Kidney capillary endothelial cell (primary cell): Measurements from ENCODE around the gene MFAP2.
A peak's percentile ranks its signal among the peaks of the same experiment; 100 is the strongest.
"Not testable (repeated sequence)": the region's sequence is repeated elsewhere in the genome, so short reads cannot be mapped to it uniquely, and the experiment has no call there.

ENCODE experiments used
- DNase-seq: peaks from one replicate; pipeline ENCODE4 v3.0.0-alpha.2; 2018; ENCODE audit warnings: low spot score

MFAP2 gene

GRCh38 chr1:16961297-16962133 is 18.9 kb downstream of the MFAP2 start:
- DNase-seq, result no peak

GRCh38 chr1:16960560-16961296 is 19.7 kb downstream of the MFAP2 start:
- peak; percentile 72 for DNase-seq

- no peak for DNase-seq
Observed at GRCh38 chr1:16958475-16958874, 21.9 kb downstream of the MFAP2 start.

GRCh38 chr1:16957731-16958130 is 22.7 kb downstream of the MFAP2 start:
- no peak for DNase-seq

GRCh38 chr1:16956775-16957174 is 23.6 kb downstream of the MFAP2 start:
- DNase-seq, result no peak

- DNase-seq, result no peak
Observed at GRCh38 chr1:16955186-16955585, 25.2 kb downstream of the MFAP2 start.

GRCh38 chr1:16954579-16954978 is 25.8 kb downstream of the MFAP2 start:
- DNase-seq, result no peak

GRCh38 chr1:16952376-16952775 is 28.0 kb downstream of the MFAP2 start:
- DNase-seq, result not testable (repeated sequence)

- DNase-seq, result not testable (repeated sequence)
Observed at GRCh38 chr1:16949026-16949425, 31.4 kb downstream of the MFAP2 start.

- not testable (repeated sequence) for DNase-seq
Observed at GRCh38 chr1:16948282-16948891, 32.0 kb downstream of the MFAP2 start.

GRCh38 chr1:16946646-16947045 is 33.8 kb downstream of the MFAP2 start:
- DNase-seq, result no peak

GRCh38 chr1:16946185-16946584 is 34.2 kb downstream of the MFAP2 start:
- DNase-seq, result not testable (repeated sequence)

GRCh38 chr1:16945512-16945911 is 34.9 kb downstream of the MFAP2 start:
- not testable (repeated sequence) for DNase-seq

- no peak for DNase-seq
Observed at GRCh38 chr1:16944038-16944437, 36.4 kb downstream of the MFAP2 start.

- DNase-seq, result not testable (repeated sequence)
Observed at GRCh38 chr1:16939386-16940180, 40.8 kb downstream of the MFAP2 start.

- DNase-seq, result no peak
Observed at GRCh38 chr1:16938351-16939321, 41.8 kb downstream of the MFAP2 start.

GRCh38 chr1:16936580-16936979 is 43.8 kb downstream of the MFAP2 start:
- DNase-seq, result not testable (repeated sequence)

- DNase-seq, result not testable (repeated sequence)
Observed at GRCh38 chr1:16933945-16934344, 46.5 kb downstream of the MFAP2 start.

GRCh38 chr1:16931206-16931934 is 49.0 kb downstream of the MFAP2 start:
- DNase-seq, result not testable (repeated sequence)
